Heart left ventricle (tissue), 13 donors: ENCODE measurements around the gene STX2.

Experiments
- CTCF ChIP-seq, 12 donors: fragments of 200-600 bp; sonication (generic) in 4 of 12; IDR thresholded peaks; one replicate each; pipeline versions ENCODE4 v1.5.0 to v1.8.0; 2018 to 2022; ENCODE audit warnings: antibody characterized with exemption in 12 of 12, mild to moderate bottlenecking in 5 of 12
- POLR2A ChIP-seq, 2 donors: fragments of 450-650 bp; IDR thresholded peaks; one replicate each; pipeline ENCODE4 v1.6.1; 2017; ENCODE audit warnings: antibody characterized with exemption in 2 of 2, mild to moderate bottlenecking in 2 of 2, moderate library complexity in 2 of 2
- donor health status: ischemic (EF 13 %, LVEDD 7.1; RV severe dilation, severe dysfunction).
- donor health status: DM: no; HTN: yes; CAD: no.
- donor health status: DM: no; HTN: no; CAD: no.
- donor health status: ischemic (EF 25% LVEDD 6.9; RV normal size, moderate dysfunction).
- donor health status: ischemic (EF 25% LVEDD 5.7; RV mildly dilated, moderate dysfunction).
- donor health status: ischemic (EF 35%, LVEDD 5.7; RV mildly dilated, moderate dysfunction).
- donor health status: nonischemic (EF 11% LVEDD 7.7; RV severe dilation, severe dysfunction).
- donor health status: DM: yes; HTN: yes; CAD: no.
- donor health status: PGD.
- donor health status: ischemic (EF 29% LVEDD 5.4; RV normal size, mild dysfunction).
- donor health status: nonischemic (EF 23%, LVEDD 6.1; RV moderate dilation, normal function).

- TF ChIP-seq CTCF (IDR thresholded peaks at IDR 0.05) (no peak), POLR2A (IDR thresholded peaks at IDR 0.05) (no peak)
Observed at GRCh38 chr12:130770413-130771028, 68.5 kb downstream of the STX2 start.
